A673 (cell line): Measurements from ENCODE around the gene C20orf96. TPM values are rescaled to one million over a fixed set of nuclear protein-coding genes. Genes with fewer than 3 reads are reported as not detected.

Experiments used
- BruUV-seq: library from RNA; stranded (reverse); fragments of 400-500 nt; replicated peaks from 2 replicates; lab custom pipeline; 2021; lab: Mats Ljungman, UMichigan
- CTCF ChIA-PET: fragments of 300-600 bp; sonication (Branson Sonifier 250); formaldehyde crosslinking; loops from one replicate; lab custom pipeline; 2022; ENCODE audit warnings: antibody characterized with exemption; lab: Charles Lee
- POLR2A ChIA-PET: fragments of 300-600 bp; sonication (Branson Sonifier 250); formaldehyde crosslinking; loops from one replicate; lab custom pipeline; 2022; ENCODE audit warnings: antibody characterized with exemption; ENCODE audit not compliant: low non-redundant PET; lab: Charles Lee
- DNase-seq: peaks from one replicate; pipeline ENCODE4 v3.0.0-alpha.2; 2015; ENCODE audit warnings: low spot score
- H3K27ac ChIP-seq: fragments of 200-600 bp; sonication (generic); 2 replicates; pipeline ENCODE4 v1.5.1; 2016; ENCODE audit warnings: mixed run types, low read depth, mild to moderate bottlenecking, mixed read lengths, antibody characterized with exemption, low read length; ENCODE audit not compliant: poor library complexity, severe bottlenecking
- H3K27me3 ChIP-seq: fragments of 200-600 bp; sonication (generic); replicated peaks from 2 replicates; pipeline ENCODE4 v1.6.1; 2017; ENCODE audit warnings: mixed run types, low read depth, mild to moderate bottlenecking, mixed read lengths, antibody characterized with exemption, low read length; ENCODE audit not compliant: insufficient read depth, poor library complexity
- H3K36me3 ChIP-seq: fragments of 200-600 bp; sonication (generic); 2 replicates; pipeline ENCODE4 v1.6.1; 2016; ENCODE audit warnings: mixed run types, mild to moderate bottlenecking, mixed read lengths, antibody characterized with exemption, low read length; ENCODE audit not compliant: insufficient read depth, poor library complexity, severe bottlenecking
- H3K4me1 ChIP-seq: fragments of 200-600 bp; sonication (generic); 2 replicates; pipeline ENCODE4 v1.6.1; 2017; ENCODE audit warnings: mixed run types, mild to moderate bottlenecking, mixed read lengths, antibody characterized with exemption, low read length; ENCODE audit not compliant: insufficient read depth, poor library complexity, severe bottlenecking
- H3K4me3 ChIP-seq: fragments of 200-600 bp; sonication (generic); 2 replicates; pipeline ENCODE4 v1.5.1; 2016; ENCODE audit warnings: low read depth, mixed run types, mild to moderate bottlenecking, mixed read lengths, low read length; ENCODE audit not compliant: poor library complexity, severe bottlenecking
- H3K9me3 ChIP-seq: fragments of 200-600 bp; sonication (generic); 2 replicates; pipeline ENCODE4 v1.6.1; 2016; ENCODE audit warnings: mixed run types, low read depth, mild to moderate bottlenecking, mixed read lengths, antibody characterized with exemption, low read length; ENCODE audit not compliant: poor library complexity, severe bottlenecking
- EZH2 ChIP-seq: fragments of 200-600 bp; sonication (generic); IDR thresholded peaks from 2 replicates; pipeline ENCODE4 v1.6.1; 2017; ENCODE audit warnings: borderline replicate concordance, low read depth, mild to moderate bottlenecking, mixed read lengths, antibody characterized with exemption, low read length; ENCODE audit not compliant: poor library complexity, severe bottlenecking
- intact Hi-C: fragments of 100-400 bp; cut with micrococcal nuclease; formaldehyde crosslinking; loops from one replicate; pipeline ENCODE4 v1.10.0; 2022; ENCODE audit not compliant: unreplicated experiment
- total RNA-seq: library from RNA; stranded (reverse); gene quantifications from 2 replicates; pipeline ENCODE4 v1.2.3, GENCODE V29; 2021
- TF ChIP-seq, protein P1 (sequence below): fragments of 300-800, 200-600 bp; sonication (generic); conservative IDR thresholded peaks from 2 replicates; pipeline ENCODE4 v1.5.1; 2017; ENCODE audit warnings: low read depth, mild to moderate bottlenecking, antibody characterized with exemption, low read length, moderate library complexity, mixed read lengths

Gene C20orf96
- total RNA-seq, 1 experiment from 2014 or later: 21.7 TPM

DNA sequence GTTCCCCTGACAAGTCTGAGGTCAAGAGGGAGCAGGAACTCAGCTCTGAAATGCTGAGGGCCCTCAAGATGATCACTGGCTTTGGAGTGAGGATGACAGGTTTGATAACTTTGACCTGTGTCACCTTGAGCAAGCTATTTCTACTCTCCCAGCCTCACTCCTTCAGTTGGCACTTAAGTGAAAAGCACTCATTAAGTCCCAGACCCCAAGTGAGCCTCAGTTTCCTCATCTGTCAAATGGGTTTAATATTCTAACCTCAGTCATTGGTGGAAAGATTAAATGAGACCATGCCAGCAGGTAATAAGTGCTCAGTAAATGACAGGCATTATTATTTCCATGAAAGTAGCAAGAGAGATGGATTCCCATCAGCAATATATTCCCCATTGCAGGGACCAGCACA lies 19.0 kb downstream of the C20orf96 start:
- no peak for DNase-seq
- Histone ChIP-seq H3K4me1 (peaks cover 3% of the 10 kb centered on the region), H3K27ac (no peak overlapping the region), H3K36me3 (peaks cover 2% of the 10 kb centered on the region), H3K4me3 (no peak overlapping the region), H3K27me3 (no peaks in the 10 kb centered on the region), H3K9me3 (no peaks in the 10 kb centered on the region)
- CTCF ChIA-PET: interaction anchor here (0.6 kb wide), 1 partner anchor 59 kb away, joined by 5 read pairs; no protein-coding TSS in a partner anchor
- no TSS peak for BruUV-seq
- POLR2A ChIA-PET: interaction anchor here (0.7 kb wide), 1 partner anchor 48 kb away, joined by 6 read pairs; no protein-coding TSS in a partner anchor
- intact Hi-C loops: no loop called here
- TF ChIP-seq EZH2: no peak
- TF ChIP-seq, protein P1, sequence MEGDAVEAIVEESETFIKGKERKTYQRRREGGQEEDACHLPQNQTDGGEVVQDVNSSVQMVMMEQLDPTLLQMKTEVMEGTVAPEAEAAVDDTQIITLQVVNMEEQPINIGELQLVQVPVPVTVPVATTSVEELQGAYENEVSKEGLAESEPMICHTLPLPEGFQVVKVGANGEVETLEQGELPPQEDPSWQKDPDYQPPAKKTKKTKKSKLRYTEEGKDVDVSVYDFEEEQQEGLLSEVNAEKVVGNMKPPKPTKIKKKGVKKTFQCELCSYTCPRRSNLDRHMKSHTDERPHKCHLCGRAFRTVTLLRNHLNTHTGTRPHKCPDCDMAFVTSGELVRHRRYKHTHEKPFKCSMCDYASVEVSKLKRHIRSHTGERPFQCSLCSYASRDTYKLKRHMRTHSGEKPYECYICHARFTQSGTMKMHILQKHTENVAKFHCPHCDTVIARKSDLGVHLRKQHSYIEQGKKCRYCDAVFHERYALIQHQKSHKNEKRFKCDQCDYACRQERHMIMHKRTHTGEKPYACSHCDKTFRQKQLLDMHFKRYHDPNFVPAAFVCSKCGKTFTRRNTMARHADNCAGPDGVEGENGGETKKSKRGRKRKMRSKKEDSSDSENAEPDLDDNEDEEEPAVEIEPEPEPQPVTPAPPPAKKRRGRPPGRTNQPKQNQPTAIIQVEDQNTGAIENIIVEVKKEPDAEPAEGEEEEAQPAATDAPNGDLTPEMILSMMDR: no peak

DNA sequence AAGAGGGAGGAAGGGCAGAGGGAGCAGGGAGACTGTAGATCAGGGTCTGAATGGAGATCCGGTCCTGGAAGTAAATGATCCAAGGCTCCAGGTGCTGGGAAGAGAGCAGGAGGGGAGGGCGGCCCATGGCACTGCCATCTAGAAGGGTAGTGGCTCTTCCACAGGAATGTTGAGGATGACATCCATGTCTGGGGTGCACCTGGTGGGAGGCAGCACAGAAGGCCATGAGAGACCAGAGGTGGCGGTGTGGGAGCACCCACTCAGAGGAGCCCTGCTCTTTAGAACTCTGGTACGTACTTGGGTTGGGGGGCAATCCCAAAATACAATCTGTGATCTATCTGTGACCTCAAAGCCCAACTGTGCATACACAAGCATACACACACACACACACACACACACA lies 19.5 kb downstream of the C20orf96 start:
- no peak for DNase-seq
- no peak overlapping the region for H3K4me3 ChIP-seq
- POLR2A ChIA-PET: interaction anchor here (0.7 kb wide), 1 partner anchor 48 kb away, joined by 6 read pairs; no protein-coding TSS in a partner anchor
- no peak overlapping the region for H3K27ac ChIP-seq
- no TSS peak for BruUV-seq
- intact Hi-C loops: no loop called here
- peaks cover 5% of the 10 kb centered on the region for H3K4me1 ChIP-seq
- CTCF ChIA-PET: no interaction called here
- no peaks in the 10 kb centered on the region for H3K36me3 ChIP-seq
- H3K9me3 ChIP-seq: no peaks in the 10 kb centered on the region
- TF ChIP-seq, protein P1: no peak
- TF ChIP-seq EZH2: no peak
- no peaks in the 10 kb centered on the region for H3K27me3 ChIP-seq

DNA sequence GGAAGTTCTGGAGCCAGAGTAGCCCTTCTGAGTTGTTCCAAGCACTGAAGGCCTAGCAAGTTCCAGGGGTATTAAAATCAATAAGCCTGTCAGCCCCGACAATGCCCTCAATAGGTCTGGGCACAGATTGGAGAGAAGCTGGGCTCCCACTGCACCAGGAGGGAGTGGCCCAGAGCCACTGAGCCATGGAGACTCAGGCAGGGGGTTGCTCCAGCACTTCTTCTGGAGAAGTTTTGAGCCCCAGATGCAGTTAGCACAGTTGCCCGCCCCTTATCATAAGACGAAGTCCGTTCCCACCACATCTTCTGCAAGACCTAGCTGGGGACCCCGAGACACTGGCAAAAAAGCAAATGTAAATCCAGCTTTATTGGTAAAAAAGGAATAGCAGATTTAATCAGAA lies 20.0 kb downstream of the C20orf96 start:
- Histone ChIP-seq H3K27me3 (no peaks in the 10 kb centered on the region), H3K4me3 (no peak overlapping the region), H3K27ac (no peak overlapping the region), H3K4me1 (peaks cover 5% of the 10 kb centered on the region), H3K36me3 (no peaks in the 10 kb centered on the region), H3K9me3 (no peaks in the 10 kb centered on the region)
- TF ChIP-seq, protein P1: no peak
- TF ChIP-seq EZH2: no peak
- DNase-seq: no peak
- BruUV-seq: no TSS peak
- ChIA-PET CTCF (interaction anchor here (2.2 kb wide), 1 partner anchor 60 kb away, joined by 11 read pairs; no protein-coding TSS in a partner anchor), POLR2A (no interaction called here)
- intact Hi-C loops: no loop called here
